Mononuclear cell (primary cell): ENCODE data around the gene THADA. TPM values are rescaled to one million over a fixed set of nuclear protein-coding genes. Genes with fewer than 3 reads are reported as not detected.

Experiments
- H3K27me3 ChIP-seq: 2 replicates; pipeline ENCODE4 v1.6.0; 2011; ENCODE audit warnings: low read length, control low read depth; ENCODE audit not compliant: insufficient read depth
- H3K4me1 ChIP-seq: 2 replicates; pipeline ENCODE4 v1.5.1; 2011; ENCODE audit warnings: mild to moderate bottlenecking, low read length, control low read depth; ENCODE audit not compliant: insufficient read depth
- H3K4me3 ChIP-seq: 2 replicates; pipeline ENCODE4 v1.5.1; 2011; ENCODE audit warnings: mild to moderate bottlenecking, low read length, moderate library complexity
- H3K9me3 ChIP-seq: 2 replicates; pipeline ENCODE4 v1.5.1; 2011; ENCODE audit warnings: low read depth, mild to moderate bottlenecking, control low read depth, low read length
- total RNA-seq: library from RNA; depleted of rRNA; stranded (reverse); fragments of >200 nt; gene quantifications from one replicate; pipeline ENCODE4 v1.2.3, GENCODE V29; 2012

THADA gene
- total RNA-seq, 1 donor: 25.5 TPM

DNA sequence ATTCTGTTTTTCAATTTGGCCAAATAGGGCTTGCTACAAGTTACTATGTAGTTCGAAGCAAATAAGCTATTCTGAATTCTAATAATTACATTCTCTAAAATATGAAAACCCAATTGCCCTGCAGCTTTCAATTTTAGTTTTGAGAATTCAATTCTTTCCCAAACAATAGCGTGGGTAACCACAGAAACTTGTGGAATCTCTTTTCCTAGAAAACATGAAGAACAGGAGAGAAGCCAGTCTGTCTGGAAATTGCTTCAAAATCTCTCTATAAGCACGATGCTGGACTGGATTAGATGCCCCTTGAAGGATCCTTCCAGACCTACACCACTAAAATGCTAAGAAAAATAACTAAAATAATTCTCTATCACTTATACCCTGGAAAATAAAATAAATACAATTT, 115.0 kb downstream of the THADA start:
- Histone ChIP-seq H3K9me3 (no peaks in the 10 kb centered on the region), H3K27me3 (no peaks in the 10 kb centered on the region), H3K4me1 (peaks cover 13% of the 10 kb centered on the region), H3K4me3 (no peak overlapping the region)

DNA sequence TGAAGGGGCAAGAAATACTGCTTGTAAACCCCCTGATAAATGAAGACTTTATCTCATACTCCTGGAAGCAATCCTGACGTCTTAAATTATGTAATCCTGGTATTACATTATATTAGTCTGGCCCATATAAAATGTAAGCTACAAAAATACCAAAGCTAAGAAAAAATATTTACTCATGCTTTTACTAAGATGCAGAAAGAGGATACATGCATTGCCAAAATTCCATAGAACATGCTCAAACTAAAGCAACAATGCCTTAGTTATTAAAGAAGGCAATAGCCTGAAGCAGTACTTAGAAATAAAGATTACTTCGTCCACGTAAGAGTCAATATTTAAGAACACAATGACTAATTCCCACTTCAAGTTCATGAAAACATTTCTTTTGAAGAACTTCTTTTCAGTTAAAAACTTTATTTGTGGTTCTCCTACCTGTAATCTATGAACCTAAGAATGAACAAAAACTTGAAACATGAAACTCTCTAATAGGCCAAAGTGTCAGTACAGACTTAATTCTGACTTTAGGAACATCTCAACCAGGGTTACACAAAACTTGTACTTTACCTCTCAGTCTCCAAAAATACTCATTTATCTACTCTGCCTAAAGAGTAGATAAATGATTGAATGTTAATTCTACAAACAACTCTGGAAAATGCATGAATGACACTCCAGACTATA, 117.3 kb downstream of the THADA start:
- Histone ChIP-seq H3K27me3 (no peaks in the 10 kb centered on the region), H3K4me3 (no peak overlapping the region), H3K9me3 (no peaks in the 10 kb centered on the region), H3K4me1 (peaks cover 13% of the 10 kb centered on the region)

DNA sequence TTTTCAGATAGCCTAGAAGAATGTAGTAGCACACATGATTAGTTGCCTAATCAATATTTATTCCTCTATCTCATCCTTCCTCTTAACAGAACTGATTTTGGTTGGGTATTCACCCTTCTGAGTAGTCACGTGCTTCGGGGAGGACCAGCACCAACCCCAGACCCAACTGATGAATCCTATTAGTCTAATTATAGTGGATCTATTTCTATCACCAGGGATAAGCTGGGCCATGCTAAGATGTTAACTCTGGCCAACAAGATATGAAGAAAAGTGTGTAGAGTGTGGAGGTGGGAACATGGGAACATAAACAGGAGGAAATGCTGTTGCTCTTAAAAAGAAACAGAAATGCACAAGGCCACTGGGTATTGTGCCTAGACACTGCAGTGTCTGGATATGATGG, 119.9 kb downstream of the THADA start:
- no peaks in the 10 kb centered on the region for H3K4me1 ChIP-seq
- H3K27me3 ChIP-seq: no peaks in the 10 kb centered on the region
- no peaks in the 10 kb centered on the region for H3K9me3 ChIP-seq
- H3K4me3 ChIP-seq: no peak overlapping the region

DNA sequence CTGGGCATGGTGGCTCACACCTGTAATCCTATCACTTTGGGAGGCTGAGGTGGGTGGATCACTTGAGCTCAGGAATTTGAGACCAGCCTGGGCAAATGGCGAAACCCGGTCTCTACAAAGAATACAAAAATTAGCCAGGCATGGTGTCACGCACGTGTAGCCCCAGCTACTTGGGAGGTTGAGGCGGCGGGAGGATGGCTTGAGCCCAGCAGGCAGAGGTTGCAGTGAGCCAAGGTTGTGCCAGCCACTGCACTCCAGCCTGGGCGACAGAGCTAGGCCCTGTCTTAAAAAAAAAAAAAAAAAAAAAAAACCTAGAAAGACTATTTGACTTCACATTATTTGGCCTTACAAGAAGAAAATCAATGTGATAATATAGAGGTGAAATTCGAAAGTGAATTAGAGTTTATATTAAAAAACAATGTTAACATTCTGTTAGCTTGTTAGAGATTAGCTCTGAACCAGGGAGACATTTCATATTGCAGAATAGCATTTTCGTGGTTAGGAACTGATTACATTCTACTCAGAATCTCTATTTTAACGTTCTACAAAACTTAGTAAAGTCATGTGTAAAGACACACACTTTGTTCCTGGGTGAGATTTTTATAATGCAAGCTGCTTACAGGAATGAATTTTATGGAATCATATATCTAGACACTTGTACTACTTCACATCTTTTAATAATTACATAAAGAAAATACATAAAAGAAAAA, 120.5 kb downstream of the THADA start:
- no peaks in the 10 kb centered on the region for H3K4me1 ChIP-seq
- no peak overlapping the region for H3K4me3 ChIP-seq
- no peaks in the 10 kb centered on the region for H3K9me3 ChIP-seq
- H3K27me3 ChIP-seq: no peaks in the 10 kb centered on the region

DNA sequence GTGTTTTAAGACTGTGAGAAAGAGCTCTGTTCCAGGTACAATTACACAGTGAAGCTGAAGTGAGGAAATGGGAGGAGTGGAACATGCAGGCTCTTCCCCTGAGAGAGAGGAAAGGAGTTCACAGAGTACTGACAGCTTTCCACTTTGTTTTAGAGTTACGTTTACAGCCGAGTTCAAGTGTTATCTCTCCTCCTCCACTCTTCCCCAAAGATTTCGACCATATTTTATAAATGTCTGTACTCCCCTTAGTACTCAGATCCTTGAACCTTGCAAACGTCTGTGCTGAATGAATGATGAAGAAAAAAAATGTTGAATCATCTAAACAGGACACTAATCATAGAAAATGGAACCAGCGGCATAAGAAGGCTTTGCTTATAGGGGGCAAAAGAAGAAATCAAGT, 121.6 kb downstream of the THADA start:
- Histone ChIP-seq H3K4me3 (no peak overlapping the region), H3K4me1 (no peaks in the 10 kb centered on the region)

DNA sequence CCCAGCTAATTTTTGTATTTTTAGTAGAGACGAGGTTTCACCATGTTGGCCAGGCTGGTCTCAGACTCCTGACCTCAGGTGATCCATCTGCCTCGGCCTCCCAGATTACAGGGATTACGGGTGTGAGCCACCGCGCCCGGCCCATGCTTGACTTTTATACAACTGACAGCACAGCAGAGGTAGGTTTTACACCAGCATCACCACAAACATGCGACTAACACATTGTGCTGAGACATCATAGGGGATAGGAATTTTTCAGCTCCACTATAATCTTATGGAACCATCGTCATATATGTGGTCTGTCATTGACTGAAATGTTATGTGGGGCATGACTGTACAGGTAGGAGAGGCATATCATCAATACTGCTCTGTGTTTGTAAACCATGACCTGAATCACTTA, 122.1 kb downstream of the THADA start:
- Histone ChIP-seq H3K4me1 (no peaks in the 10 kb centered on the region), H3K4me3 (no peak overlapping the region), H3K9me3 (no peaks in the 10 kb centered on the region), H3K27me3 (no peaks in the 10 kb centered on the region)

More for the DNA sequence above, 121.6 kb downstream of the THADA start:
- H3K27me3 ChIP-seq: no peaks in the 10 kb centered on the region
- no peaks in the 10 kb centered on the region for H3K9me3 ChIP-seq

DNA sequence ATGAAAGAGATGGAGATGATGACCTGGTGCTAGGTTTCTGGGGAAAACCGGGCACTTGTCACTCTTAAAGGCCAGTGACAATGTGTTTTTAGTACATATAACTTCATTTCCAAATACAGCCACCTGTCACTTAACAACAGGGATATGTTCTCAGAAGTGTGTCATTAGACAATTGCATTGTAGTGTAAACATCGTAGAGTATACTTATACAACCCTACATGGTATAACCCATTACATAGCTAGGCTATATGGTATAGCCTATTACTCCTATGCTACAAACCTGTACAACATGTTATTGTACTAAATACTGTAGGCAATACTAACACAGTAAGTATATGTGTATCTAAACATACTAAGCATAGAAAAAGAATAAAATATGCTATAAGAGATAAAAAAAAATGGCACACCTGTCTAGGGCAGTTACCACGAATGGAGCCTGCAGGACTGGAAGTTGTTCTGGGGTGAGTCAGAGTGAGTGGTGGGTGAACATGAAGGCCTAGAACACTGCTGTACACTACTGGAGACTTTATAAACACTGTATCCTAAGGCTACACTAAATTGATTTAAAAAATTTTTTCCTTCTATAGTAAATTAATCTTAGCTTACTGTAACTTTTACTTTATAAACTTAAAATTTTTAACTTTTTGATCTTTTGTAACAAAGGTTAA, 123.2 kb downstream of the THADA start:
- H3K4me3 ChIP-seq: no peak overlapping the region
- H3K9me3 ChIP-seq: no peaks in the 10 kb centered on the region
- H3K27me3 ChIP-seq: no peaks in the 10 kb centered on the region
- H3K4me1 ChIP-seq: no peaks in the 10 kb centered on the region

DNA sequence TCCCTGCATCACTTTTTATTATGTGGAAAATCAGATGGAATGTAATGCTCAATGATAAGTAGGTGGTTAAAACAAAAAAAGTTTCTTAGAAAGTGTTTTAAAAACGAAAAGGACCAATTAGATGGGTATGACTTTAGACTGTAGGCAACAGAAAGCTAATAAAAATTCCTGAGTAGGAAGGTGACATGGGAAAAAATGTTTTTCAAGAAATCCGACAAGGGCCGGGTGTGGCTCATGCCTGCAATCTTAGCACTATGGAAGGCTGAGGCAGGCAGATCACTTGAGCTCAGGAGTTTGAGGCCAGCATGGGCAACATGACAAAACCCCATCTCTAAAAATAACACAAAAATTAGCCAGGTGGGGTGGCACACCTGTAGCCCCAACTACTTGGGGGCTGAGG, 126.1 kb downstream of the THADA start:
- H3K4me1 ChIP-seq: no peaks in the 10 kb centered on the region
- H3K27me3 ChIP-seq: no peaks in the 10 kb centered on the region
- H3K4me3 ChIP-seq: no peak overlapping the region

DNA sequence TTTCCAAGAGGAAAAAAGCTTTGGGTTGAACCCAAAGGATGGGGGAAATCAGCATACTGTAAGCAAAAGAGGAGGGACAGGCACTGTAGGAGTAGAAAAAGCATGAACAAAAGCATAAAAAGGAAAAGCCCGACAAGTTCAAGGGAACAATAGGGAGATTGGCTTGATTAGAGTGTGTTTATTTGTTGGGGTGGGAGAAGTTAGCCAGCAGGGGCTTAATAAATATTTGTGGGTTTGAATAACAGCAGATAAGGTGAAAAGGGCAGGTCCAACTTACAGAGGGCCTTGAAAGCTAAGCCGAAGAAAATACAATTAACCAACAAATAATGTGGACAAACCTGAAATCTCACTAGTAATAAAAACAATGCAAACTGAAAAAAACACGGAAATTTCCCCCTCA, 126.7 kb downstream of the THADA start:
- no peaks in the 10 kb centered on the region for H3K9me3 ChIP-seq
- H3K27me3 ChIP-seq: no peaks in the 10 kb centered on the region
- H3K4me1 ChIP-seq: no peaks in the 10 kb centered on the region
- H3K4me3 ChIP-seq: no peak overlapping the region

More for the DNA sequence above, 126.1 kb downstream of the THADA start:
- H3K9me3 ChIP-seq: no peaks in the 10 kb centered on the region

DNA sequence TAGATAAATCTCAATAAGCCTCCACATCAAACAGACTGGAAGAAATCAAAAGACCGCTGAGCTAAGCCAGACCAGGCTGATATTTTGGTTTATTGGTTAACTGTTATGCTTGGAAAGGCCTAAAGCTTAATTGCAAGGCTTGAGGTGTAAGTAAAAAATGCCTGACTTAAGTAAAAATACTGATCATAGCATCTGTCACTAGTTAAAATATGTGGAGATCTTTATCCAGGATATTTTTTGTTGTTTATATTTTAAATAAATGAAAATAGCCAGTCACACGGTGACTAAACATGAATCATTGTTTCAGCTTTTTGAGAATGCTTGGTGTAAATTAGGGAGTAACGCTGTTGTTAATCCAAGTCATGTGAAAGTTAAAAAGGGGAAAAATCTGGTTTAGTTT, 127.9 kb downstream of the THADA start:
- no peaks in the 10 kb centered on the region for H3K27me3 ChIP-seq
- no peaks in the 10 kb centered on the region for H3K9me3 ChIP-seq
- H3K4me1 ChIP-seq: peaks cover 3% of the 10 kb centered on the region
- H3K4me3 ChIP-seq: no peak overlapping the region

DNA sequence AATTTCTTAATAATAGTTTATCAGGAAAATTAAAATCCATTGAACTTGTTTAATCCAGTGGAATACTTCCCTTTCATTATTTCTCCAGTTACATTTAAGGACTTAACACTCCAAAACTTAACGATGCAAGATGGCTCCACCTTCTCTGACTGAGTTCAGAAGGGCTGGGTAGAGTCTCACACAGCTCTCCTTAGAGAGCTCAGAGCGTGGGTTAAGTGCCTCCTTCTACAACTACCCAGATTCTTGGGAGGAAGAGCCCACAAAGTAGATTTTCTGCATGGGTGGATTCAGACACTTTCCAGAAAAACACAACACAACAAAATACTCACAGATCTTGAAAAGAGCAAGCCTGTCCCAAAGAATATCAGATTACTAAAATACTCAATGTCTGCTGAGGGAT, 130.6 kb downstream of the THADA start:
- H3K4me1 ChIP-seq: peaks cover 23% of the 10 kb centered on the region
- no peaks in the 10 kb centered on the region for H3K27me3 ChIP-seq
- no peaks in the 10 kb centered on the region for H3K9me3 ChIP-seq
- H3K4me3 ChIP-seq: no peak overlapping the region

DNA sequence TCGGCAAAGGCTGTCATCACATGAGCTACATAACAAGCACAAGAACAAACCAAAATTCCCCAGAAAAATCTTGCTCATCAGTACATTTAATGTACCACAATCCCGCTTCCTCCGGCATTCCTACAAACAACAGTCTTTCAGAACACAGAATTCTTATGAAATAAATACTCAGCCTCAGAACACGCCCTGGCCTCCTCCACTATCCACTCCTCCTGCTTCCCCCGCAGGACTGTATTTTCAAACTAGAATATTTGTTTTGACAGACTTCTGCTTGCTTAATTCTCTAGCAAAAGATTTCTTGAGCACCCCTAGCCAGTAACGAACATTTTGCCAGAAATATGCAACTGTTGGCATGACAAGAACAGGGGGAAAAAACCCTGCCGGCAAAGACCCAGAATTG, 131.2 kb downstream of the THADA start:
- no peak overlapping the region for H3K4me3 ChIP-seq
- no peaks in the 10 kb centered on the region for H3K27me3 ChIP-seq
- H3K4me1 ChIP-seq: peaks cover 30% of the 10 kb centered on the region
- no peaks in the 10 kb centered on the region for H3K9me3 ChIP-seq

DNA sequence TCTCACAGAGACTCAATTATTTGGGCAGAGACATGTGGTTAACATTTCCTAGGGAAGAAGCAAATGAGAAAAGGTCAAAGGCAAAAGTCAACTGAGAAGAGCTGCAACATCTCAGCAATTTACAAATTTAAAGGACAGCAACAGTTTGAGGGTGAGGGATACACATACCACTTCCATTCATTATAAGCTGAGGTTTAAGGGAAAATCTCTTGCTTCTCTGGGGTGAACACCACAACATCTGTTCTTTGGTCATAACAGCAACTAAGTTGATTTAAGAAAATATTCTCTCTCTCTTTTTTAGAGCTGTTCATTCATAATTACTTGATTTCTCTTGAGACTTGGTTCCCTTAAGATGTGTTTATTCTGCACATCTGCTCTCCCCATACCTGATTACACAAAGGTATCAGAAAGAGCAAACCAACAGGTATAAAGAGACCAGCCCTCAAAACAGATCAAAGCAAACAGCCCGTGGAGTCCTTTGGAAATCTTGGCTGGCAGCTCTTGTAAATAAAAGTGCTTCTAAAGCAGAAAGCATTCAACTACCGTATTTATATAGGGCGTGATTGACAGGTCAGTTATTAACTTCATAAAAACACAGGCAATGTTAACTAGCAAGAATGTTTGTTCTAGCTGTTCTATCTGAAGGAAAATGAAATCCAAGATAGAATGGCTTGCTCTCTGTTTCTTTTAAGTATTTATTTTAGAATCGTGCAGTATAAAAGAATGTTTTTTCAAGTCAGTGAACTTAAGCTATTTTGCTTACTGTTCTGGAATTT, 132.8 kb downstream of the THADA start:
- Histone ChIP-seq H3K27me3 (no peaks in the 10 kb centered on the region), H3K9me3 (no peaks in the 10 kb centered on the region), H3K4me1 (peaks cover 37% of the 10 kb centered on the region), H3K4me3 (no peak overlapping the region)

DNA sequence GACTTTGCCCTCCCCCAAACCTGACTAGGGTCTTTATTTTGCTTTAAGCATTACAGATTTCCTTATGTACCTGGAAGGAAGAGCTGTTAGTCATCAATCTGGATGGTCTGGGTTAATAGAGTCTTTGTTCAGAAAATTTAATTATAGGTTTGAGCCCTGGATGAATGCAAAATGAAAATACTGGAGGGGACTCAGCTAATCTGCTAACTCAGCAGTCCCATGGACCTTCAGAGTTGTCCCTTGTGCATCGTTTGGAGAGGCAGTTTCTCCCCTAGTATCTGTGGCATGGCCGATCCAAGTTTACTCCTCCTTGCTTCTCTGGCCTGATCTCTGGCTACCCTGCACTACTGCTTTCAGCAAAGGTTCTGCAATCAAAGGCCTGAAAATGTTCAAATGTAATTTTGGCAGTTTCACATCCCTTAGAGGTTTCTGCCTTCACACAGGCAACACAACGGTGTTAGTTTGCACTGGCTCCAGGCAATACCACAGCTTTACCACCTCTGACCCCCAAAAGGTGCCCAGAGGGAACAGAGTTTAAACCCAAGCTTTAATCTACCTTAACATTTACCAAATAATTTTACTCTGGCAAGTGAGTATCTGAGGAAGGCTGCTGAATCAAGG, 134.3 kb downstream of the THADA start:
- H3K4me3 ChIP-seq: no peak overlapping the region
- H3K4me1 ChIP-seq: peaks cover 38% of the 10 kb centered on the region
- H3K9me3 ChIP-seq: no peaks in the 10 kb centered on the region
- H3K27me3 ChIP-seq: no peaks in the 10 kb centered on the region
